HuH-7 (cell line): ENCODE results near the gene IHH.

Experiments used
- DNase-seq: peaks from one replicate; pipeline ENCODE4 v3.0.0; 2011; ENCODE audit warnings: low spot score

IHH gene

GRCh38 chr2:219037783-219038499, 22.8 kb downstream of the IHH start:
- DNase-seq, result no peak

GRCh38 chr2:219035942-219036341, 24.8 kb downstream of the IHH start:
- DNase-seq, result no peak

GRCh38 chr2:219034823-219035222, 25.9 kb downstream of the IHH start:
- DNase-seq, result no peak

GRCh38 chr2:219032051-219032745, 28.5 kb downstream of the IHH start:
- DNase-seq, result no peak

- DNase-seq, result no peak
Measured at GRCh38 chr2:219031005-219031738, 29.5 kb downstream of the IHH start.

GRCh38 chr2:219030177-219030940, 30.4 kb downstream of the IHH start:
- no peak for DNase-seq

- peak; percentile 92 for DNase-seq
Measured at GRCh38 chr2:219029829-219030165, 30.9 kb downstream of the IHH start.

- no peak for DNase-seq
Measured at GRCh38 chr2:219028996-219029828, 31.5 kb downstream of the IHH start.

- no peak for DNase-seq
Measured at GRCh38 chr2:219028141-219028540, 32.6 kb downstream of the IHH start.

- DNase-seq, result no peak
Measured at GRCh38 chr2:219027511-219028055, 33.1 kb downstream of the IHH start.

GRCh38 chr2:219026946-219027345, 33.8 kb downstream of the IHH start:
- DNase-seq, result no peak

GRCh38 chr2:219025637-219026585, 34.8 kb downstream of the IHH start:
- no peak for DNase-seq

- DNase-seq, result no peak
Measured at GRCh38 chr2:219024059-219024458, 36.7 kb downstream of the IHH start.

- no peak for DNase-seq
Measured at GRCh38 chr2:219023045-219023605, 37.6 kb downstream of the IHH start.

- no peak for DNase-seq
Measured at GRCh38 chr2:219022616-219023015, 38.1 kb downstream of the IHH start.

- no peak for DNase-seq
Measured at GRCh38 chr2:219022041-219022440, 38.7 kb downstream of the IHH start.

GRCh38 chr2:219021591-219021990, 39.1 kb downstream of the IHH start:
- DNase-seq, result no peak

- no peak for DNase-seq
Measured at GRCh38 chr2:219020604-219021365, 39.9 kb downstream of the IHH start.

- DNase-seq, result no peak
Measured at GRCh38 chr2:219019436-219019835, 41.3 kb downstream of the IHH start.
